Activated CD4-positive, alpha-beta T cell treated with anti-CD3 and anti-CD28 coated beads, Interleukin-2, amount 50 U/mL, for 4 hours (primary cell): ENCODE measurements around the gene PLEKHG4B.

Source experiments
- DNase-seq, 2 experiments: peaks; one replicate each; pipeline ENCODE4 v3.0.0-alpha.2; 2020

The PLEKHG4B gene

GRCh38 chr5:173392-174290 lies 81.7 kb downstream of the PLEKHG4B start:
- no peak for DNase-seq

- no peak for DNase-seq
Observed at GRCh38 chr5:174291-174600, 82.3 kb downstream of the PLEKHG4B start.

GRCh38 chr5:174876-175465 lies 83.0 kb downstream of the PLEKHG4B start:
- DNase-seq: no peak

- no peak for DNase-seq
Observed at GRCh38 chr5:176296-176823, 84.4 kb downstream of the PLEKHG4B start.

GRCh38 chr5:178110-178509 lies 86.1 kb downstream of the PLEKHG4B start:
- DNase-seq: no peak

- DNase-seq: no peak
Observed at GRCh38 chr5:179401-179800, 87.4 kb downstream of the PLEKHG4B start.

- no peak for DNase-seq
Observed at GRCh38 chr5:180286-180918, 88.4 kb downstream of the PLEKHG4B start.

- DNase-seq: no peak
Observed at GRCh38 chr5:181160-181559, 89.2 kb downstream of the PLEKHG4B start.

GRCh38 chr5:181566-181965 lies 89.6 kb downstream of the PLEKHG4B start:
- DNase-seq: no peak

- no peak for DNase-seq
Observed at GRCh38 chr5:182126-182525, 90.2 kb downstream of the PLEKHG4B start.

- DNase-seq: no peak
Observed at GRCh38 chr5:184471-184870, 92.5 kb downstream of the PLEKHG4B start.

GRCh38 chr5:185095-186070 lies 93.4 kb downstream of the PLEKHG4B start:
- DNase-seq: no peak

- DNase-seq: no peak
Observed at GRCh38 chr5:186091-187041, 94.4 kb downstream of the PLEKHG4B start.

- no peak for DNase-seq
Observed at GRCh38 chr5:187042-187431, 95.1 kb downstream of the PLEKHG4B start.

- no peak for DNase-seq
Observed at GRCh38 chr5:187617-188451, 95.9 kb downstream of the PLEKHG4B start.

GRCh38 chr5:188488-189481 lies 96.8 kb downstream of the PLEKHG4B start:
- peak; percentile 83 to 87 for DNase-seq

GRCh38 chr5:189486-189885 lies 97.5 kb downstream of the PLEKHG4B start:
- no peak for DNase-seq

GRCh38 chr5:189976-190365 lies 98.0 kb downstream of the PLEKHG4B start:
- DNase-seq: no peak

- DNase-seq: no peak
Observed at GRCh38 chr5:190366-191035, 98.5 kb downstream of the PLEKHG4B start.
